SJCRH30 (cell line): Measurements from ENCODE around the gene TNNT1. TPM values are rescaled to one million over a fixed set of nuclear protein-coding genes. Genes with fewer than 3 reads are reported as not detected.

ENCODE experiments used
- DNase-seq, 2 experiments: peaks; one replicate each; pipeline ENCODE4 v3.0.0-alpha.2; 2015 to 2020
- H3K27ac ChIP-seq: fragments of 250-450 bp; sonication (Bioruptor Pico); 2 replicates; pipeline ENCODE4 v1.5.1; 2020; ENCODE audit warnings: mild to moderate bottlenecking, moderate library complexity
- H3K27me3 ChIP-seq: fragments of 250-450 bp; sonication (Bioruptor Pico); 2 replicates; pipeline ENCODE4 v1.5.1; 2020; ENCODE audit warnings: mild to moderate bottlenecking, moderate library complexity
- H3K36me3 ChIP-seq: fragments of 250-450 bp; sonication (Bioruptor Pico); 2 replicates; pipeline ENCODE4 v1.5.1; 2020; ENCODE audit warnings: mild to moderate bottlenecking, moderate library complexity
- H3K4me1 ChIP-seq: fragments of 250-450 bp; sonication (Bioruptor Pico); 2 replicates; pipeline ENCODE4 v1.5.1; 2020; ENCODE audit warnings: mild to moderate bottlenecking, moderate library complexity
- H3K4me3 ChIP-seq: fragments of 250-450 bp; sonication (Bioruptor Pico); 2 replicates; pipeline ENCODE4 v1.5.1; 2020; ENCODE audit warnings: mild to moderate bottlenecking, moderate library complexity
- H3K9me3 ChIP-seq: fragments of 250-450 bp; sonication (Bioruptor Pico); replicated peaks from 2 replicates; pipeline ENCODE4 v1.5.1; 2020; ENCODE audit warnings: mild to moderate bottlenecking, moderate library complexity
- total RNA-seq: library from RNA; depleted of rRNA; stranded (reverse); fragments of >200 nt; shearing (Covaris generic); gene quantifications from 2 replicates; pipeline ENCODE4 v1.2.3, GENCODE V29; 2014

Gene TNNT1
- total RNA-seq, 1 experiment from 2014 or later = 612 TPM

DNA sequence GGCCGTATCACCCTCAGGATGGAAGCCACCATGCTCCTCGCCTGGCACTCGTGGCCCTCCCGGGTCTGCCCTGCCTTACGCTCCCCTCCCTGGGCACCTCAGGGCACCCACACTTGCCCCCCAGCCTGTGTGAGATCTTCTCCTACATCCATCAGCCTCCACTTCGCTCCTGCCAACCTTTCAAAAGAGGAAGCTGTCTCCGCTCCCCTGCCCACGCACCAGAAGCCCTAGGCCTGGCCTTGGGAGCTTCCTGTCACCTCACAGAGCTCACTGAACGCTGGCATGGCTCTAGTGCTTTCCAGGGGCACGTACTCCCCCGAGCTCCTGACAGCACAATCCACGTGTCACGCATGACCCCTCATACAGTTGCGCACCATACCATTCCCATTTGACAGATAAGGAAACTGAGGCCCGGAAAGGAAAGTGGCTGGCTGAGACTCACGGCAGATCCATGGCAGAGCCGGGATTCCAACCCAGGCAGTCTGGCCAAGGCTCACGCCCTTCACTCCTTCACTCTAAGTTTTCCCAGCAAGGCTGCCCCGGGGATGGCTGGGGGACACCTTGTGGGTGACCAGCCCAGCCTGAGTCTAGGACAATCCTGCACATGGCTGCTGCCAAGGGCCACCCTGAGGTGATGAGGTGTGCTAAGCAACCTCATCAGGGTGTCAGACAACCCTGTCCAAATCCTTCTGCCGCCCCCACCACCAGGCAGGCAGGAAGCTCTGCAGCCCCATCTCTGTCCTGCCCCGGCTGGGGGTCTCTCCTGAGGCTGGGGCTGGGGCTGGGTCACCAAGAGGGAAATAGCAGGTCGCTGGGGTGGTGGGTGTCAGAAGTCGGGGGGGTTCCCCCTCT is 50.9 kb downstream of the TNNT1 start:
- no peak overlapping the region for H3K4me3 ChIP-seq
- peaks cover 12% of the 10 kb centered on the region; the same call in 1 of the 2 replicates for H3K36me3 ChIP-seq
- no peaks in the 10 kb centered on the region for H3K27me3 ChIP-seq
- no peak for DNase-seq
- H3K27ac ChIP-seq = no peak overlapping the region
- H3K9me3 ChIP-seq = no peaks in the 10 kb centered on the region
- H3K4me1 ChIP-seq = no peaks in the 10 kb centered on the region

DNA sequence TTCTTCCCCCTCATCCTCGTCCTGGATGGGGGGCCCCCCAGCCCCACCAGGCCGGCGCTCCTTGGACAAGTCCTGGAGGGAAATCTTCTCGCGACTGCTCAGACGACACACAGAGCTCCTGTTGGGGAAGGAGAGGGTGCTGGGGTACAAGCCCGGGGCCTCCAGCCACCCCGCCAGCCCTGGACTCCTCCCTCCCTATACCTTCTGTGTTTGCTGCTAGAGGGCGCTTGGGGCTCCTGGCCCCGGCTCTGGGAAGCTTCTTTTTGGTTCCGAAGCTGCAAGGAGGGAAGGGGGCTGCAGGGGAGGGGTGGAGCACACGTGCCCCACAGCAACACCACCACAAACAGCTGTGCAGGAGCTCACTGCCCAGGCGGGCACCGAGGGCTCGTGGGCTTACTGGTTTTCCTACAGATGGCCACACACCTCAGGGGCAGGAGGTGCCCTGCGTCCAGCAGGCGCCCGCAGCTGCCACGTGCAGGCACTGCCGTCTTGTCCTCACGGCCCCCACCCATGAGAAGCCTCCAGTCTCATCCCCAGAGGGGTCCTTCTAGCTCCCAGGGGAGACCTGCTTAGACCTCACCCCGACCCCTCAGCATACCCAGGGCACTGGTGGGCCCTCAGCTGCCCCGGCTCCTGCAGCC is 52.8 kb downstream of the TNNT1 start:
- DNase-seq = no peak
- Histone ChIP-seq H3K4me1 (no peaks in the 10 kb centered on the region), H3K27ac (no peak overlapping the region), H3K27me3 (no peaks in the 10 kb centered on the region), H3K36me3 (peaks cover 8% of the 10 kb centered on the region), H3K4me3 (no peak overlapping the region), H3K9me3 (no peaks in the 10 kb centered on the region)

DNA sequence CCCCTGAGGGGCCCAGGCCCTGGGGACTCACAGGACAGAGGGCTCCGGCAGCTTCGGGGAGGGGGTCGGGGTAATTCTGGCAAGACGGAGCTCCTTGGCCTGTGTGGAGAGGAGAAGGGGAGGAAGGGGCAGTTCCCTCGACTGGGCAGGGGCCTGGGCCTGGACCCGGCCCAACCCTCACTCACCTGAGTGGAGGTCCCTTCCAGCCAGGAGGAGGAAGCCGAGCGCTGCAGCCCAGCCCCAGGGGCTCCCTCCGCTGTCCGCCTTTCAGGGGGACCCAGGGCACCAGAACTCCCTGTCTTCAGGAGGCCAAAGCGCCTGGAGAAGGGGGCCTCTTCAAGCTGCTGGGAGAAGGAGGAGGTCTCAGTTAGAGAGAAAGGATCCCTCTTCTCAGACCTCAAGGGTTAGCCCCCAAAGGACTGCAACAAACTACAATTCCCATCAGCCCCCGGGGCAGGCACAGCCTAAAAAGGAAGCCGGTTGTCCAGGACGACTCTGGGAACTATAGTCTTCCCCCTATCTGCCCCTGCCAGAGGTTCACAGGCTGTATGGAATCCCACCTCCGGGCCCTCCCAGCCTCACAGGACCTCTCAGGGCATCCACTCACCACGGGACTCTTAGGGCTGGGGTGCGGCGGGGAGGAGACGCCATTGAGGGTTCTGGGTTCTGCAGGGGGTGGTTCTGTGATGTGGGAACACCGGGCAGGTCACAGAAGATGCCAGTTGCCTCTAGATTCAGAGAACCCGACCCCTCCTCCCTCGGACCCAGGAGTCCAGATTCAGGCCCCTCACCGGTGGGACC is 53.5 kb downstream of the TNNT1 start:
- Histone ChIP-seq H3K9me3 (no peaks in the 10 kb centered on the region), H3K27me3 (no peaks in the 10 kb centered on the region), H3K4me3 (no peak overlapping the region), H3K4me1 (no peaks in the 10 kb centered on the region), H3K36me3 (peaks cover 9% of the 10 kb centered on the region), H3K27ac (no peak overlapping the region)
- DNase-seq = peak in 1 of 2 experiments; percentile 36

DNA sequence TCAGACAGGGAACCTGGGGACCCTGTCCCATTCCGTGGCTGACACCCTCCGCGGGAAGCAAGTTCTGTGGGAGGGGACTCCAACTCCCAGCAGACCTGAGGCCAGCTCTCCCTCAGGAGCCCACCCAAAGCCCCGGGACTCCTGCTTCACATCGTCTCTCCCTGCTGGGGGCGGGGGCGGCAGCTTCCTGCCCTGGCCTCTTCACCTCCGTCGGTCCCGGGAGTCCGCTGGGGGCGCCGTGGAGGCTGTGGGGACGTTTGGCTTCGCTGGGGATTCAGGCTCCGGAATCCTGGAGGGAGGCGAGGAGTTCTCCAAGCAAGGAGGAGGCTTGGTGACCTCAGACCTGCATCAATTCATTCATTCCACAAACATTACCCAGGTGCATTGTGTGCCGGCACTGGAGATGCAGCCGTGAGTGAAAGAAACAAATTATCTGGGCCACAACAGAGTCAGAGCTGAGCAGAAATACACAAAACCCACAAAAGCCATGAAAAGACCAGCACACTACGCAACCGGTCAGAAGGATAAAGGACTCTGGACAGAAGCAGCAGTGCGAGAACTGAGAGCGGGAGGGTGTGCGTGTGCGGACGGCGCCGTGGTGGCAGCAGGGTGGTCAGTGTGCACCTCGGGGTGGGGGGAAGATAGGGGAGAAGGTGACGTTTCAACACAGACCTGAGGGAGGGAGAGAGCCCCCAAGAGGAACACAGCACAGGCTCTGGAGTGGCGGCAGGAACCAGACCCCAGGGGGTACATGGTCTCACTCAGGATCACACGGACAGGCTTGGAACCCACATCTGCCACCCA is 54.3 kb downstream of the TNNT1 start:
- Histone ChIP-seq H3K9me3 (no peaks in the 10 kb centered on the region), H3K27me3 (no peaks in the 10 kb centered on the region), H3K4me3 (no peak overlapping the region), H3K4me1 (no peaks in the 10 kb centered on the region), H3K27ac (no peak overlapping the region), H3K36me3 (peaks cover 9% of the 10 kb centered on the region)
- DNase-seq = no peak

DNA sequence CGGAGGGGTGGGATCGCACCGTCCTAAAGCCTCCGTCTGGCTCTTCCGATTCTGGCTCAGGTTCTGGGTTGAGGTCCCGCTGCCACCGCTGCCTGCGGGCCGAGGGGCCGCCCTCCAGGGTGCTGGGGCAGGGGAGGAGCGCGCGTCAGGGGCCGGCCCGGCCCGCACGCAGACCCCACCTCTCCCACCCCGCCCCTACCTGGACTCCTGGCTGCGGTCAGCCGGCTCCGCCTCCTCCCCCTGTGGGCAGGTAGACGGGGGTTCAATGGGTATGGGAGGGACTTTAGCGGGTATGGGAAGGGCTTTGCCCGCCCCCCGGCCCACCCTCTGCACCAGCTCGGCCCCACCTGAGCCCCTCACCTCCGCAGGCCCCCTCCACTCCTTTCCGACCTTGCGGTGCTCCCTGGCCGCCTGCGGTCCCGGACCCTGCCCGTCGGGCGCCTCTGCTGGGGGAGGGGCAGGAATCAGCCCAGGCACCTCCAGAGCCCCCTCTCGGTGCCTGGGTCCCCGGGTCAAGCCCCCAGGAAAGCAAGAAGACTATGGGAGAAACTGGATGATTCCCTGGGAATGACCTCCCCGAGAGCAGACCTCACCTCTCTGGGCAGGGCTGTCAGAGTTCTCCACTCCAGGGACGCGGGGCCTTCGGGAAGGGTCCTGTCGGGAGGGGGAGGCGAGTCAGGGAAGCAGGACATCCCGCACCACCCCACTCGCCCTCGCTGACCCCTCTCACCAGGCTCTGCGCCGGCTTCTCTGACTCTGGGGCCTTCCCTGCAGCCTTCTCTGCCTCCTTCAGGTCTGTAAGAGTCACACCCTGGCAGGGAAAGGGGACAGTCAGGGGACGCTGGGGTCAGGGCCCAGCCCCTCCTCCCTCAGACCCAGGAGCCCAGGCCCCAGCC is 56.3 kb downstream of the TNNT1 start:
- Histone ChIP-seq H3K4me3 (no peak overlapping the region), H3K9me3 (no peaks in the 10 kb centered on the region), H3K4me1 (no peaks in the 10 kb centered on the region), H3K27ac (no peak overlapping the region), H3K36me3 (peaks cover 9% of the 10 kb centered on the region), H3K27me3 (no peaks in the 10 kb centered on the region)
- no peak for DNase-seq

DNA sequence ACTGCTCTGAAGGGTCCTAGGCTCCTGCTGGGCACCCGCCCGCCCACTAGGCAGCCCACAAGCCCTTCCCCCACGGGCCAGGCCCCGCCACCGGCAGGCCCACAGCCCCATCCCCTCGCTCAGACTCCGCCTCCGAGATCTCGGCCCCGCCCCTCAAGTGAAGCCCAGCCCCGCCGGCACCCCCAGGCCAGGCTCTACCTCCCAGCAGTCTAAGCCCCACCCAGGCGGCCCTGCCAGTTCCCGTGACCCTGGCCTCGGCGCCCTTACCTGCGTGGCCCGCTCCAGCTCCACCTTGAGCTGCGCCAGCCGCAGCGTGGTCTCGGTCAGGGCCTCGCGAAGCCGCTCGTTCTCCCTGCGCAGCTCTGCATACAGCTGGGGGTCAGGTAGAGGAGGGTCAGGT is 57.1 kb downstream of the TNNT1 start:
- H3K4me1 ChIP-seq = no peaks in the 10 kb centered on the region
- H3K36me3 ChIP-seq = peaks cover 9% of the 10 kb centered on the region

DNA sequence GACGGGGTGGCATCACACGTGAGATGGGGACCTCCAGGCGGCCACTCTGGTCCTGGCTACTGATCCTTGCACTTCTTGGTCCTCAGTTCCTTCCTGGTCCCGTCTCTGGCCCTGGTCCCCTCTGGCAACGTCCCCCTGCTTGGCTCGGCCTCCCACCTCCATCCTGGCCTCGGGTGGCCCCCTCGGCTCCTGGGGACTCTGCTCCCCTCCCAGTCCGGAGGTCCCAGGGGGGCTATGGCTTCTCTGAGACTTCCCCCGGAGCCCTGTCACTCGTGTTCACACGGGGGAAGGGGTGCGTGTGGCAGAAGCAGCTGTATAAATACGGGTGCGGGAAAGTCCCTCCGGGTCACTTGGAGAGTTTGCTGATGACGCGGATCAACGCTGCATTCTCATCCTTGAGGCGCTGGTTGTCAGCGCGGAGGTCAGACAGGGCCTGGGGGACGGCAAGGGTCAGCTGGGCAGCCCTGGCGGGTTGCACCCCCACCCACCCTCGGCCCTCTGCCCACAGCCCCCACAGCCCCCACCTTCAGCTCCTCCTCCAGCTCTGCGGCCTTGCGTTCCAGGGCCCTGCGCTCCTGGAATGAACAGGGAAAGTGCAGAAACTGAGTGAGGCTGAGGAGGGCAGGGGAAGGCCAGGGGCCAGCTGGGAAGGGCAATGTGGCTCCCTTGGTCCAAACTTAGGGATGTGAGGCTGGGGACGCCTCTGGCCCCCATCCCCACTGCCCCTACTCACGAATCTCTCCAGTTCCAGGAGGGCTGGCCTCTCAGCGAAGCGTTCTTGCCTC is 57.7 kb downstream of the TNNT1 start:
- no peak for DNase-seq
- Histone ChIP-seq H3K9me3 (no peaks in the 10 kb centered on the region), H3K27ac (no peak overlapping the region), H3K4me1 (no peaks in the 10 kb centered on the region), H3K27me3 (no peaks in the 10 kb centered on the region), H3K4me3 (no peak overlapping the region), H3K36me3 (peaks cover 9% of the 10 kb centered on the region)

More for the DNA sequence above, 57.1 kb downstream of the TNNT1 start:
- Histone ChIP-seq H3K27me3 (no peaks in the 10 kb centered on the region), H3K4me3 (no peak overlapping the region), H3K27ac (no peak overlapping the region), H3K9me3 (no peaks in the 10 kb centered on the region)
- DNase-seq = no peak

DNA sequence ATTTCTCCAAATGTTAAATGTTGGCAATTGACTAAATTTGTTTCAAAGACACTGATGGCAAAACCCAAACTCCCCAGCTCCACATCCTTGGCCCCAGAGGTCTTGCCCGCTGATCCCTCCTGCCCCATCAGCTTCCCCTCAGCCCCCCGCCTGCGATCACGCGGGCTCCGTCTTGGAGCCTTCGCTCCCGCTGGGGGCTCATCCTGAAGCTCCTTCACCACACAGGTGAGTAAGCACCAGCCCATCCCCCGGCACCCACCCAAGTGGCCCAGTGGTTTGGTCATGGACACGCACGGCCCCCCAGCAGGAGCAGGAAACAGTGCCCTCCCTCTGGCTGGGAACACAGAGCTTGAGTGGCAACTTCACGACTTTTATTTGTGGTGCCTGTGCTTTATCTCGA is 58.4 kb downstream of the TNNT1 start:
- Histone ChIP-seq H3K27me3 (no peaks in the 10 kb centered on the region), H3K4me1 (no peaks in the 10 kb centered on the region), H3K9me3 (no peaks in the 10 kb centered on the region), H3K36me3 (peaks cover 9% of the 10 kb centered on the region), H3K27ac (no peak overlapping the region), H3K4me3 (no peak overlapping the region)
- DNase-seq = no peak

DNA sequence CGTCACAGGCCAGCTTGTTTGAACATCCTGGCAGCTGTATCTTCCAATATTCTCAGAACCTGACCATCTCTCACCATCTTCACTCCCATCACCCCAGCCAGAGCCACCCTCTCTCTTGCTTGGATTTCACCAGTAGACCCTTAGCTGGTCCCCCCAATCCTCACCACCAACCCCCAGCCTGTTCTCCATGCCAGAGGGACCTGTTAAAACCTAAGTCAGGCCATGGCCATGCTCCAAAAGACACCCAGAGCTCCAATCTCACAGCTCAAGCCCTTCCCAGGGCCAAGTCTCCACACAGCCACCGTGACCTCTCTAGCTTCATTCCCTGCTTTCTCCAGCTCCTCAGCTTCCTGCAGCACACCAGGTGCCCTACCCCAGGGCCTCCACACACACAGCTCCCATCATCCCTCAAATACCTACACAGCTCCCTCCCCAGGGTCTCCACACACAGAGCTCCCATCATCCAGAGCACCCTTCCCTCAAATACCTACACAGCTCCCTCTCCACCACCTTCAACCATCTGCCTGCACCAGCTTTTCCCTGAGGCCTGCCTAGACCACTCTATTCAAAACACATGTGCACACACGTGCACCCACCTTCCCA is 59.6 kb downstream of the TNNT1 start:
- no peak for DNase-seq
- H3K9me3 ChIP-seq = no peaks in the 10 kb centered on the region
- H3K4me1 ChIP-seq = no peaks in the 10 kb centered on the region
- H3K27ac ChIP-seq = no peak overlapping the region
- H3K36me3 ChIP-seq = peaks cover 4% of the 10 kb centered on the region; the same call in 1 of the 2 replicates
- no peaks in the 10 kb centered on the region for H3K27me3 ChIP-seq
- H3K4me3 ChIP-seq = no peak overlapping the region

DNA sequence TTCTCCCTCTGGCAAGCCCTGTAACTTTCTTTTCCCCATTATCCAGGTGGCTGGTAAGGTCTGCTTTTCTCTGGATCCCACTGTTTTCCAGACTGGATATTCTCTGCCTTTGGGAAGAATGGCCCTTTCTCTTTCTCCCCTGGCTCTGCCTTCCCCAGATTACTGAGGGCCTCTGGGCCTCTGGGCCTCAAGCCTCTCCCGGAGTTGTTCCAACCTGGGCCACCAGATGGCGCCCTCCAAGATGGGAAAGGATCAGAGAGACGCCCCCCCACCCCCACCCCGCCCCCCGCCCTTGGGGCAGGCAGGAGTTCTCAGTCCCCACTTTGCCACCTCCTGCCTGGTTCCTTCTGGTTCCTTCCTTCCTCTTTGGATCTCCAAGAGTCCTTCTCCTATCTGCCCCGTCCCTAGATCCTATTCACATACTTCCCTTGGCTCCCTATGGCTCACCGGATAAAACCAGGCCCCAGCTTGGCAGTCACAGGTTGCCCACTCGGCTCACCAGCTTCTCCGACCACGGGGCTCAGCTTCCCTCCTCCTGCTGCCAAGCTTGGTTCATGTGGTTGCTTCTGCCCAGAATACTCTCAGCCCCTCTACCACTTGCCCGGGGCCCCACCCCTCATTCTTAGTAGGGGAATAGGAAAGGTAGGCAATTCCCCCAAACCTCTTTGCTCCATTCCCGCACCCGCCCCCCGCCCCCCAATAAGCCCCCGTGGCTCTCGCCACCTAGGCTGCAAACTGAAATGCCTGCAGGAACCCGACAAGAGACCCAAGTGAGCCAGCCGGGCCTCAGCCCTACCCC is 60.3 kb downstream of the TNNT1 start:
- peak; percentile 82 to 86 for DNase-seq
- Histone ChIP-seq H3K27ac (no peak overlapping the region), H3K4me3 (no peak overlapping the region), H3K4me1 (no peaks in the 10 kb centered on the region), H3K36me3 (peaks cover 3% of the 10 kb centered on the region; the same call in 1 of the 2 replicates), H3K27me3 (no peaks in the 10 kb centered on the region), H3K9me3 (no peaks in the 10 kb centered on the region)

DNA sequence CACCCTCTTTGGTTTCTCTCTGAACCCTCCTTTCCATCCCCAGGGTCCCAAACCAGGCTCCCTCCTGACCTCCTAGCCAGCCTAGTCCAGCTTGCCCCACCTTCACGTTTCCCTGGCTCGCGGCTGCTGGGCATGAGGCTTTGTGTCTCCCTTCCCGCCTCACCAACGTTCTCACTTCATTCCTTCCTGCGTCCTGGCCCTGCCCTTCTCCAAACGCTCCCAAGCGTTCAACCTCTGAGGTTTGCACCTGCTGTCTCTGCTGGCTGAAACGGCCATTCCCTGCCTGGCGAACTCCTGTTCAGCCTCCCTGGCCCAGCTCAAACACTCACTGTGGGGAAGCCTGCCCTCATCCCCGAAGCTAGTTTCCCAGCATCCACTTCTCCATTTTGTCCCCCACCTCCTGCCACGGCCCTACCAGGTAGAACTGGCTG is 61.0 kb downstream of the TNNT1 start:
- Histone ChIP-seq H3K36me3 (peaks cover 3% of the 10 kb centered on the region; the same call in 1 of the 2 replicates), H3K4me1 (no peaks in the 10 kb centered on the region), H3K27me3 (no peaks in the 10 kb centered on the region), H3K9me3 (no peaks in the 10 kb centered on the region), H3K4me3 (no peak overlapping the region), H3K27ac (no peak overlapping the region)
- no peak for DNase-seq

DNA sequence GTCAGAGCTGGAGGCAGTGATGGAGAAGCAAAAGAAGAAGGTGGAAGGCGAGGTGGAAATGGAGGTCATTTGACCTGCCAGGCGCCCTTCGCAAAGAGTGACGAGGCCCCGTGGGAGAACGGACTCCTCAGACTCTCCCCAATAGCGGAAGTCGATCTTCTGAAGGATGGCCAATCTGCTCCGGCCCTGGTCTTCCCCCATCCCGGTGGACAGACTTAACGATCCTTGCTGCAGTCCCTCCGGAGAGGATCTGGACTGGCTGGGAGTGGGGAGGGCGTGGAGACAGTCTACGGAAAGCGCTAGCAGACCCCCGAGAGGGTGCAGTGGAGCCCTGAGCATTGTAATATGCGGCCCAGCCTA is 61.5 kb downstream of the TNNT1 start:
- Histone ChIP-seq H3K27me3 (no peaks in the 10 kb centered on the region), H3K4me1 (no peaks in the 10 kb centered on the region), H3K9me3 (no peaks in the 10 kb centered on the region), H3K4me3 (peak overlapping the region; percentile 51), H3K27ac (no peak overlapping the region), H3K36me3 (0 out of 2 replicates have a peak, but pooled peaks cover 3% of the 10 kb centered on the region)
- no peak for DNase-seq
